Activated naive CD4-positive, alpha-beta T cell treated with anti-CD3 and anti-CD28 coated beads, Interleukin-2, amount 10 ng/mL, durations not matched to agents 7 days and 5 days (primary cell): ENCODE data around the gene SRBD1.
"Not testable (repeated sequence)": the region's sequence is repeated elsewhere in the genome, so short reads cannot be mapped to it uniquely, and the experiment has no call there.

ENCODE experiments used
- CTCF ChIA-PET: fragments of 350-600 bp; sonication (Branson Sonifier 250); formaldehyde crosslinking; loops from one replicate; lab custom pipeline; 2021; ENCODE audit warnings: antibody characterized with exemption; lab: Charles Lee
- DNase-seq: peaks from one replicate; pipeline ENCODE4 v3.0.0-alpha.2; 2020
- H3K27ac Mint-ChIP-seq: one replicate; pipeline ENCODE4 v1.8.0; 2021; ENCODE audit warnings: mild to moderate bottlenecking, moderate library complexity, mixed read lengths
- H3K27me3 Mint-ChIP-seq: one replicate; pipeline ENCODE4 v1.8.0; 2021; ENCODE audit warnings: mild to moderate bottlenecking, mixed read lengths
- H3K36me3 Mint-ChIP-seq: one replicate; pipeline ENCODE4 v1.8.0; 2021; ENCODE audit warnings: mixed read lengths
- H3K4me1 Mint-ChIP-seq: one replicate; pipeline ENCODE4 v1.8.0; 2021; ENCODE audit warnings: mixed read lengths
- H3K4me3 Mint-ChIP-seq: one replicate; pipeline ENCODE4 v1.8.0; 2021; ENCODE audit warnings: mild to moderate bottlenecking, moderate library complexity, mixed read lengths
- H3K9me3 Mint-ChIP-seq: one replicate; pipeline ENCODE4 v1.8.0; 2021; ENCODE audit warnings: mixed read lengths

SRBD1 gene

GRCh38 chr2:45441571-45441970 is 169.5 kb downstream of the SRBD1 start:
- CTCF ChIA-PET = interaction anchor here (0.6 kb wide), 1 partner anchor 58 kb away, joined by 5 read pairs; no protein-coding TSS in a partner anchor
- Mint-ChIP-seq H3K27ac (no peak overlapping the region), H3K4me1 (no peaks in the 10 kb centered on the region), H3K9me3 (peaks cover 4% of the 10 kb centered on the region), H3K36me3 (peaks cover 10% of the 10 kb centered on the region), H3K4me3 (no peak overlapping the region), H3K27me3 (no peaks in the 10 kb centered on the region)
- DNase-seq = no peak

GRCh38 chr2:45439788-45440773 is 171.0 kb downstream of the SRBD1 start:
- H3K4me3 Mint-ChIP-seq = no peak overlapping the region
- no peaks in the 10 kb centered on the region for H3K4me1 Mint-ChIP-seq
- H3K36me3 Mint-ChIP-seq = peaks cover 10% of the 10 kb centered on the region
- CTCF ChIA-PET = no interaction called here
- H3K27me3 Mint-ChIP-seq = no peaks in the 10 kb centered on the region
- no peak for DNase-seq
- H3K27ac Mint-ChIP-seq = no peak overlapping the region
- peaks cover 4% of the 10 kb centered on the region for H3K9me3 Mint-ChIP-seq

GRCh38 chr2:45438872-45439665 is 172.0 kb downstream of the SRBD1 start:
- Mint-ChIP-seq H3K27ac (no peak overlapping the region), H3K4me1 (no peaks in the 10 kb centered on the region), H3K27me3 (no peaks in the 10 kb centered on the region), H3K9me3 (peaks cover 4% of the 10 kb centered on the region), H3K36me3 (peaks cover 10% of the 10 kb centered on the region), H3K4me3 (no peak overlapping the region)
- CTCF ChIA-PET = no interaction called here
- no peak for DNase-seq

- no peak for DNase-seq
- H3K9me3 Mint-ChIP-seq = peaks cover 4% of the 10 kb centered on the region
- H3K27ac Mint-ChIP-seq = no peak overlapping the region
- H3K4me1 Mint-ChIP-seq = no peaks in the 10 kb centered on the region
- peaks cover 11% of the 10 kb centered on the region for H3K36me3 Mint-ChIP-seq
- no peak overlapping the region for H3K4me3 Mint-ChIP-seq
- H3K27me3 Mint-ChIP-seq = no peaks in the 10 kb centered on the region
- CTCF ChIA-PET = no interaction called here
Measured at GRCh38 chr2:45436456-45436855, 174.6 kb downstream of the SRBD1 start.

GRCh38 chr2:45435316-45435715 is 175.8 kb downstream of the SRBD1 start:
- no peak for DNase-seq
- H3K27me3 Mint-ChIP-seq = no peaks in the 10 kb centered on the region
- H3K4me3 Mint-ChIP-seq = no peak overlapping the region
- peaks cover 13% of the 10 kb centered on the region for H3K36me3 Mint-ChIP-seq
- peaks cover 4% of the 10 kb centered on the region for H3K9me3 Mint-ChIP-seq
- no peaks in the 10 kb centered on the region for H3K4me1 Mint-ChIP-seq
- CTCF ChIA-PET = no interaction called here
- H3K27ac Mint-ChIP-seq = no peak overlapping the region

GRCh38 chr2:45433363-45433762 is 177.7 kb downstream of the SRBD1 start:
- CTCF ChIA-PET = no interaction called here
- H3K27me3 Mint-ChIP-seq = no peaks in the 10 kb centered on the region
- no peaks in the 10 kb centered on the region for H3K4me1 Mint-ChIP-seq
- peaks cover 7% of the 10 kb centered on the region for H3K9me3 Mint-ChIP-seq
- H3K27ac Mint-ChIP-seq = no peak overlapping the region
- H3K4me3 Mint-ChIP-seq = no peak overlapping the region
- H3K36me3 Mint-ChIP-seq = peaks cover 10% of the 10 kb centered on the region
- no peak for DNase-seq

- CTCF ChIA-PET = no interaction called here
- H3K4me3 Mint-ChIP-seq = no peak overlapping the region
Measured at GRCh38 chr2:45432406-45432805, 178.7 kb downstream of the SRBD1 start.

GRCh38 chr2:45426025-45426424 is 185.0 kb downstream of the SRBD1 start:
- H3K27ac Mint-ChIP-seq, H3K36me3 Mint-ChIP-seq, DNase-seq, CTCF ChIA-PET, H3K27me3 Mint-ChIP-seq, H3K9me3 Mint-ChIP-seq, H3K4me1 Mint-ChIP-seq, H3K4me3 Mint-ChIP-seq: not testable (repeated sequence)

More at GRCh38 chr2:45432406-45432805, 178.7 kb downstream of the SRBD1 start:
- peaks cover 5% of the 10 kb centered on the region for H3K9me3 Mint-ChIP-seq
- no peaks in the 10 kb centered on the region for H3K27me3 Mint-ChIP-seq
- no peak overlapping the region for H3K27ac Mint-ChIP-seq
- DNase-seq = no peak
- no peaks in the 10 kb centered on the region for H3K4me1 Mint-ChIP-seq
- H3K36me3 Mint-ChIP-seq = peaks cover 5% of the 10 kb centered on the region

GRCh38 chr2:45422921-45423320 is 188.1 kb downstream of the SRBD1 start:
- Mint-ChIP-seq H3K36me3 (peaks cover 9% of the 10 kb centered on the region), H3K27me3 (no peaks in the 10 kb centered on the region), H3K4me3 (no peak overlapping the region), H3K27ac (no peak overlapping the region), H3K4me1 (no peaks in the 10 kb centered on the region), H3K9me3 (no peaks in the 10 kb centered on the region)
- DNase-seq = no peak
- CTCF ChIA-PET = no interaction called here

- Mint-ChIP-seq H3K27me3 (no peaks in the 10 kb centered on the region), H3K4me3 (no peak overlapping the region), H3K27ac (no peak overlapping the region), H3K4me1 (no peaks in the 10 kb centered on the region), H3K36me3 (peaks cover 14% of the 10 kb centered on the region), H3K9me3 (no peaks in the 10 kb centered on the region)
- CTCF ChIA-PET = no interaction called here
- DNase-seq = no peak
Measured at GRCh38 chr2:45418532-45418931, 192.5 kb downstream of the SRBD1 start.

GRCh38 chr2:45415534-45416123 is 195.4 kb downstream of the SRBD1 start:
- Mint-ChIP-seq H3K4me3 (no peak overlapping the region), H3K9me3 (no peaks in the 10 kb centered on the region), H3K36me3 (peaks cover 20% of the 10 kb centered on the region), H3K27ac (no peak overlapping the region), H3K4me1 (no peaks in the 10 kb centered on the region), H3K27me3 (no peaks in the 10 kb centered on the region)
- CTCF ChIA-PET = no interaction called here
- DNase-seq = no peak

- no peaks in the 10 kb centered on the region for H3K4me1 Mint-ChIP-seq
Measured at GRCh38 chr2:45412754-45413379, 198.2 kb downstream of the SRBD1 start.

GRCh38 chr2:45409677-45410076 is 201.4 kb downstream of the SRBD1 start:
- Mint-ChIP-seq H3K4me1 (no peaks in the 10 kb centered on the region), H3K4me3 (no peak overlapping the region), H3K36me3 (peaks cover 9% of the 10 kb centered on the region), H3K9me3 (no peaks in the 10 kb centered on the region), H3K27ac (no peak overlapping the region), H3K27me3 (no peaks in the 10 kb centered on the region)
- no peak for DNase-seq
- CTCF ChIA-PET = no interaction called here

More at GRCh38 chr2:45412754-45413379, 198.2 kb downstream of the SRBD1 start:
- H3K4me3 Mint-ChIP-seq = no peak overlapping the region
- DNase-seq = no peak
- H3K36me3 Mint-ChIP-seq = peaks cover 14% of the 10 kb centered on the region
- no peaks in the 10 kb centered on the region for H3K27me3 Mint-ChIP-seq
- H3K27ac Mint-ChIP-seq = no peak overlapping the region
- CTCF ChIA-PET = no interaction called here
- no peaks in the 10 kb centered on the region for H3K9me3 Mint-ChIP-seq

- no peak overlapping the region for H3K4me3 Mint-ChIP-seq
- H3K27me3 Mint-ChIP-seq = no peaks in the 10 kb centered on the region
- H3K9me3 Mint-ChIP-seq = no peaks in the 10 kb centered on the region
- no peak for DNase-seq
- no peaks in the 10 kb centered on the region for H3K4me1 Mint-ChIP-seq
- CTCF ChIA-PET = no interaction called here
- H3K36me3 Mint-ChIP-seq = peaks cover 7% of the 10 kb centered on the region
- H3K27ac Mint-ChIP-seq = no peak overlapping the region
Measured at GRCh38 chr2:45406621-45407020, 204.4 kb downstream of the SRBD1 start.
